Measurements from ENCODE around the gene TDRKH. TPM values are rescaled to one million over a fixed set of nuclear protein-coding genes. Genes with fewer than 3 reads are reported as not detected.
A peak's percentile ranks its signal among the peaks of the same experiment; 100 is the strongest.

The TDRKH gene
- total RNA-seq, 1 donor from 2014 or later, result 4.9 TPM

DNA sequence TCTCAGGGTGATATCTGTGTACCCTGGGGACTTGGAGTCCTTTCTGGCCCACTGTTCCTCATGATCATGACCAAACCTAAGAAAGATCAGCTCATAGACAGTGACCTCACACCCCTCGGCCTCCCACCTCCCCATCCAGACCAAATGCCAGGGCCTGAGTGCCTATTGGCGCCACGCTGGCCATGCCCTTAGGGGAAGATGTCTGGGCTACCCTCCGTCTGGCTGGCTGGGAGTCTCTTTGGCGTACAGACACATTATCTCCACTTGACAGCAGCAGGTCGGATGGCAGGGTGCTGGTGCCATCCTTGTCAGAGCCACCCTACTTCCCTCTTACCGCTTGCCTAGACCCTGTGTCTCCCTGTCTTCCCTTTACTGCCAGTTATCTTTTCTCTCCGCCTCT lies 32.9 kb upstream of the TDRKH start:
- DNase-seq (ENCODE audit: low spot score), result no peak

DNA sequence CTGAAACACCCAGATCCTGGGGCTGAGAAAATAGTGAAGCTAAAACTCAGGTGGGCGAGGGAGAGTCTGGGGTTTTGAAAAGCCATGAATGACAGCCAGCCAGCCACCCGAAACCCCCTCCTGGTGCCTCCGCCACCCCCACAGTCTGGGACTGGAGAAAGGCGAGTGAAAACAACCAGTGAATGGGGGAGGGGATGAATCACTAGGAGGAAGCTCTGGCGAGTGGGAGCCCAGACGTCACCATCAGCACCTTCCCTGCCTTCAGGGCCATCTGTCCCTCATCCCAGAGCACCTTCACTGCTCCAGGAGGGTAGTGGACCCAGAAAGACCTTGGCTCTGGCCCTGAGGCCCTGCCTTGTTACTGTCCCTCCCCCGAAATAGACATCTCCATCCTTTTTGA lies 32.1 kb upstream of the TDRKH start:
- DNase-seq (ENCODE audit: low spot score), result no peak

DNA sequence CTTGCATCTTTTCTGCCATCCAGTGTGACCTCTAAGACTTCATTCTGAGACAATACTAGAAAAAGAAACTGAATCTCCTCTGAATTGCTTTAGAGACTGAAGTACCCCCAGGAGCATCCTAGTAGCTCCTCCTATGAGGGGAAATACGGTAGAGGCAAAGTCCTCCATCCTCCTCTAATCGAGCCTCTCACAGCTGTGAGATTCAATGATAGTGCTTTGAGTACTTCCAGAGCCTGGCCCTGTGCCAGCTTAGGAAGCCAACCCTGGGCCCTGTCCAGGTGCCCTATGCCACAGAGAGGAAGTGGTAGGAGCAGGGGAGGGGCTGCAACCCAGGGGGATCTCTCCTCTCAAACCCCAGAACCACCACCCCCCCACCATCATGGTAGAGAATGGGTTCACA lies 30.6 kb upstream of the TDRKH start:
- DNase-seq (ENCODE audit: low spot score), result no peak

GRCh38 chr1:151819976-151820623 lies 29.8 kb upstream of the TDRKH start:
- no peak for DNase-seq (ENCODE audit: low spot score)

GRCh38 chr1:151819227-151819835 lies 29.0 kb upstream of the TDRKH start:
- no peak for DNase-seq (ENCODE audit: low spot score)

- DNase-seq (ENCODE audit: low spot score), result no peak
Observed at GRCh38 chr1:151817353-151817730, 27.0 kb upstream of the TDRKH start.

DNA sequence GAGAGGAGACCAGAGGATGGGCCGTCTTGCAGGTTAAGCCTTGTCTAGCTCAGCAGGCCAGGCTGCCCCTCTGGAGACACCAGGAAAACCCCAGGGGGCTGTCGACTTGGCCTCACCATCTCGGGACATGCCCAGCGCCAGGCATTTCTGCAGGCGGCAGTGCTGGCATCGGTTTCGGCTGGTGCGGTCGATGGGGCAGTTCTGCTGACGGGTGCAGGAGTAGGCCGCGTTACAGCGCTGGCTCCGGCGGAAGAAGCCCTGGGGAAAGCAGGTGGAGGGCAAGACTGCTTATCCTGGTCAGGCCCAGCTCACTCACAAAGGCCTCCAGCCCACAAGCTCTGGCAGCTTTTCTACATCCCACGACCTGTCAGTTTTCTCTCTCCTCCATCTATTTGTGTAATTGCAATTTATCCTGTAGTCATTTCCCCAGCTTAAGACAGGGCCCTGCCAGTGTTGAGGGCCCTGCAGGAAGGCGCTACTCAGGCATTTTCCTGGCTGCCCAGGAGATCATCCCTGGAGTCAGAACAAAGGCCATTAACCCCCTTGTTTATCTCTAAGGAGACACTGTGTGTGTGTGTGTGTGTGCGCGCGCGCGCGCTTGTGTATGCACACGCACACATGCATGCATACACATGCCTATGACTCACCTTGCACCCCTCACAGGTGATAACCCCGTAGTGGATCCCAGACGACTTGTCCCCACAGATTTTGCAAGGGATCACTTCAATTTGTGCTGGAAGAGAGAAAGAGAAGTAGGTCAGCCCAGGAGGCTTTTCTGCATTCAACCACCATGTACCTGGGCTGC lies 26.4 kb upstream of the TDRKH start:
- DNase-seq (ENCODE audit: low spot score), result no peak

DNA sequence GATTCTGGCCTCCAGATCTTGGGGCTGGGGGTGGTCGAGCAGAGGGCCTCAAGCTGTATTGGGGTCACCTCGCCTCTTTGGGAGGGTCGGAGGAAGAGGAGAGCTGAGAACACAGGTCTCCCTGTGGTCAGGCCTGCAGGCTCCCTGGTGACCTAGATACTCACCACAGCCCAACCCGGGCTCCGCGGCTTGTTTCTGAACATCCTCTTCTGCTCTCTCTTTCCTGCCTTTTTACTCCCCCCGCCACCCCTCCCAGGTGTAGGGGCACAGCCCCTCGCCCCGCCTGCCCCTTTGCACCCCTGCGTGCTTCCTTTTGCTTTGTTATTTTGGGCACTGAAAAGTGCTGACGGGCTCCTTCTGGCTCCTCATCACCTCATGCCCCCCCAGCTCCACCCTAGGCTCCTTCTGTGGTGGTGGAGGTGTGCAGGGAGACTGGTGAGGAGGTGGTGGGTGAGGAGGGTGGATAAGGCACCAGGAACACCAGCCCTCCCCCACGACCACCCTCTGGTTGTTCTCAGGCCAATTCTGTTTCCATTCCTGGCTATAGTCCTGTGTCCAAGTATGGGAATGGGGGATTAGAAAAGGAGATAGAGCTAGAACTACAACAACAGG lies 25.5 kb upstream of the TDRKH start:
- DNase-seq (ENCODE audit: low spot score), result no peak

GRCh38 chr1:151814971-151815545 lies 24.8 kb upstream of the TDRKH start:
- DNase-seq (ENCODE audit: low spot score), result no peak

GRCh38 chr1:151814426-151814825 lies 24.1 kb upstream of the TDRKH start:
- no peak for DNase-seq (ENCODE audit: low spot score)

- DNase-seq (ENCODE audit: low spot score), result no peak
Observed at GRCh38 chr1:151813271-151813977, 23.1 kb upstream of the TDRKH start.

- DNase-seq (ENCODE audit: low spot score), result peak; percentile 37
Observed at GRCh38 chr1:151811181-151811580, 20.9 kb upstream of the TDRKH start.

- DNase-seq (ENCODE audit: low spot score), result no peak
Observed at GRCh38 chr1:151809985-151810556, 19.8 kb upstream of the TDRKH start.

- DNase-seq (ENCODE audit: low spot score), result peak; percentile 3
Observed at GRCh38 chr1:151809290-151809984, 19.1 kb upstream of the TDRKH start.

DNA sequence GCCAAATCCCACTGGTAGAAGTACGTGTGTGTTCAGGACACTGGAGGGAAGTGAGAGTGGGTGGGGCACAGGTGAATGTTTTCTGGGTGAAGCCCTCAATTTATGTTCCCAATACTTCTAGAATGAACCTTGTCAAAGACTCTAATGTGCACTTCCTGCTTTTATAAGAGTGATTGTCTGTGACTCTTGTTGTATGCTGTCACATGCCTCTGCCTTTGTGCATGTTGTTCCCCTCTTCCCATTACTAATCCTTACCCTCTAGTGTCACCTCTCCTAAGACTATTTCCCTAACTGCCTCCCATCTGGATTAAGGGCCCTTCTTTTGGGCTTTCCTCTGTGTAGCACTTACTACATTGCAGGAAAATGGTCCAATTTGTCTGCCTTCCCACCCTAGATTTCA lies 17.5 kb upstream of the TDRKH start:
- DNase-seq (ENCODE audit: low spot score), result no peak

- DNase-seq (ENCODE audit: low spot score), result peak; percentile 80
Observed at GRCh38 chr1:151807131-151807530, 16.8 kb upstream of the TDRKH start.

DNA sequence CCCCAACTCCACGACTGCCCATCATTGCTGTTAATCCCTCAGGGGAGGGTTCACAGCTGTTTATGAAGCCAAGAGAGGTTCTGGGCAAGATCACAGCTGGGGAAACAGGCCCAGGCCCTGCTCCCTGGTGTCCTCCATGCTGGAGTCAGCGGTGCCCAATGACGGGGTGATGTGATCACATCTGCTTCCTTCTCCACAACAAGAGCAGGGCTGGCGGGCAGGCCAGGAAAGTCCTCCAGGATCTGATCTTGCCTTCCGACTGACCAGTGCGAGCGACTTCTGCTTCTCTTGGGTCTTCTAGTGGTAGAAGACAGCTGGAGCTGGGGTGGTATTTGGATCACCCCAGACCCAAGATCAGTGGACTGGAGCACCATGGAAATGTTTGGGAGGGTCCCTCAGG lies 15.9 kb upstream of the TDRKH start:
- DNase-seq (ENCODE audit: low spot score), result peak; percentile 89

DNA sequence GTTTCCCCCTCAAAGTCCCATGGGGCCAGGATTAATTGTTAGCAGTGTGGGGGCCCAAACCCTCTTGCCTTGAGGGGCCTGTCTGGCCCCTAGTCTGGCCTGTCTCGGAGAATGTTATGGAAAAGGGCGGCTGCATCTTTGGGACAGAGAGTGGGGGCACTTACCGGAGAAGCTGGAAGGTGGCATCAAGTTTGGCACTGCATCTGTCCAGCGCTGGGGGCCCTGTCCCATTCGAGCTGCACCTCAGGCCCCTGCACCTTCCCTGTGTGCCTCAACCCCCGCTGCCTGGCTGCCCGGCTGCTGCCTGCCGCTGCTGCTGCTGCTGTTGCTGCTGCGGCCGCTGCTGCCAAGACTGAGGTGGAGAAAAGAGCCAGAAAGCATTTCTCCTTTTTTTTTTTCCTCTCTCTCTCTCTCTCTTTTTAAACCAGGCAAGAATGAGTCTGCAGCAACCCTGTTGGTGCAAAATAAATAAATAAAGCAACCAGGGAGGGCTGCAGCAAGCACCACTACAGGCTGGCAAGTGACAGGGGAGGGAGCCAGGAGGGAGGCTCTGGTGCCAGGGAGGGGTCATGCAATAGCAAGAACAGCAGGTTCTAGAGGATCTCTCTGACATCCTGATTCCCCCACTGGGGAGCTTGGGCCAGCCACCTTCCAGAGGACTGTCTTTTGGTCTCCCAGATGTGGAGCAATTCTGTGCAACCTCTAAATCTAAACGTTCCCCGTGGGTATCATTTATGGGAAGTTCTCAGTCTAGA lies 14.9 kb upstream of the TDRKH start, which contains the start of gene LINGO4:
LINGO4 (minus strand) TSS at position 354 of the 755 bp plus-strand sequence. CDS start 2,715 bp downstream, outside the sequence.
- peak; percentile 53 for DNase-seq (ENCODE audit: low spot score)

- no peak for DNase-seq (ENCODE audit: low spot score)
Observed at GRCh38 chr1:151803915-151804314, 13.6 kb upstream of the TDRKH start.

All from mesenteric fat pad (tissue), 1 donor.